Gastroesophageal sphincter (tissue), 3 donors: ENCODE results near the gene GRIA4.

Experiments
- CTCF ChIP-seq, 4 experiments: fragments of 200-600 bp in 2 of 4; fragments of 450-650 bp in 2 of 4; sonication (generic) in 1 of 4; IDR thresholded peaks; one replicate each; pipeline ENCODE4 v1.5.1; 2017 to 2019; ENCODE audit warnings: antibody characterized with exemption in 4 of 4, mild to moderate bottlenecking in 2 of 4, moderate library complexity in 2 of 4
- POLR2A ChIP-seq, 2 donors: fragments of 450-650 bp; IDR thresholded peaks; one replicate each; pipeline ENCODE4 v1.6.1; 2017; ENCODE audit warnings: antibody characterized with exemption in 2 of 2, mild to moderate bottlenecking in 2 of 2, moderate library complexity in 1 of 2

- TF ChIP-seq CTCF (IDR thresholded peaks at IDR 0.05) (no peak), POLR2A (IDR thresholded peaks at IDR 0.05) (no peak)
Observed at GRCh38 chr11:105860105-105860504, 250.2 kb downstream of the GRIA4 start.
